ENCODE data around the gene SYT1. TPM values are rescaled to one million over a fixed set of nuclear protein-coding genes. Genes with fewer than 3 reads are reported as not detected.

The SYT1 gene
- total and polyA plus RNA-seq, 2 of the 4 experiments (the other 2 are of a cell fraction): 2.8 to 3.0 TPM

DNA sequence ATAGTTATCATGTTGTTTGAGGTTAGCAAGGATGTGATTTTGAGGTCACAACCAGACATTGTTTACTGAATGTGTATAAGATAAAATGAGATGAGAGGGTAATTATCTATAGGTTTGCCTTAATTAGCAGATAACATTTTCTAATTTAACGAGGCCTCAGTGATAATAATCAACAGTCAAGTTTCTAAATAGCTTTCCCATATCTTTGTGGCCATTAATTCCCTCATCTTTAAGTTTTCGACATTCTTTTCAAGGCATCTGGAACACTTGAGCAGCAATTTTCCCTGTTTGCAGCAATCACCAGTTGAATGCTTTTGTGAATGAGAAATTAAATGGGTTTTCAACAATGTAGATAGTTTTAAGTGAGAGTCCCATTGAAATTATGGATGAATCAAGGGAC lies 304.1 kb downstream of the SYT1 start:
- dilution Hi-C loops (cut with HindIII; ENCODE audit: low sequenced_read_pairs, unreplicated experiment): no loop called here
- CTCF ChIA-PET: no interaction called here
- Histone ChIP-seq H4K20me1 (ENCODE audit: insufficient read depth, low read length) (no peaks in the 10 kb centered on the region), H2BK5ac (ENCODE audit: low read depth, low read length, poor library complexity, severe bottlenecking) (no peak overlapping the region), H3K9me3 (ENCODE audit: control insufficient read depth, insufficient read depth, low read length) (no peaks in the 10 kb centered on the region; the same call in 1 of the 2 replicates), H2BK20ac (ENCODE audit: low read depth, low read length) (no peak overlapping the region), H2BK15ac (ENCODE audit: low read depth, low read length) (no peak overlapping the region), H4K5ac (ENCODE audit: low read depth, low read length) (no peak overlapping the region), H3K36me3 (ENCODE audit: control insufficient read depth, insufficient read depth, low read length) (no peaks in the 10 kb centered on the region), H3K27me3 (ENCODE audit: control insufficient read depth, insufficient read depth, low read length) (no peaks in the 10 kb centered on the region), H3K79me1 (ENCODE audit: low read depth in 1 of 2, low read length in 2 of 2) (no peaks in the 10 kb centered on the region), H3K4me1 (ENCODE audit: control insufficient read depth, insufficient read depth, low read length) (no peaks in the 10 kb centered on the region), H2AK5ac (ENCODE audit: low read depth, low read length) (no peak overlapping the region), H4K91ac (ENCODE audit: insufficient read depth, low read depth, low read length) (no peak overlapping the region), H3K14ac (replicated peaks; ENCODE audit: low read depth, low read length) (no peak overlapping the region), H3K9me1 (ENCODE audit: insufficient read depth, low read length) (no peaks in the 10 kb centered on the region), H3K27ac (ENCODE audit: insufficient read depth, low read length) (no peak overlapping the region), H3K4me2 (ENCODE audit: low read depth, low read length) (no peak overlapping the region), H3K18ac (ENCODE audit: low read depth, low read length) (no peak overlapping the region), H2AFZ (replicated peaks; ENCODE audit: low read length, poor library complexity) (no peak overlapping the region), H2BK120ac (ENCODE audit: low read depth, low read length) (no peak overlapping the region), H3K4me3 (ENCODE audit: insufficient read depth, low read depth, low read length) (no peak overlapping the region), H3K4ac (ENCODE audit: low read depth, low read length) (no peak overlapping the region), H3K9ac (ENCODE audit: low read depth, low read length) (no peak overlapping the region), H3K23ac (ENCODE audit: low read depth, low read length) (no peak overlapping the region), H3K56ac (ENCODE audit: extremely low read depth, insufficient read depth, low read length) (no peak overlapping the region), H4K8ac (ENCODE audit: low read depth in 2 of 2, low read length in 2 of 2) (no peak overlapping the region), H2AK9ac (replicated peaks; ENCODE audit: low read depth, low read length, poor library complexity) (no peak overlapping the region)
- DNase-seq (no peak), ATAC-seq (ENCODE audit: low read depth) (no peak)
- intact Hi-C loops (cut with micrococcal nuclease): no loop called here
- in situ Hi-C loops (cut with MboI; ENCODE audit: low sequenced_read_pairs): no loop called here
- no TSS peak for BruUV-seq (replicated peaks)
- POLR2A ChIA-PET (ENCODE audit: unreplicated experiment): no interaction called here
- TF ChIP-seq, protein P1, sequence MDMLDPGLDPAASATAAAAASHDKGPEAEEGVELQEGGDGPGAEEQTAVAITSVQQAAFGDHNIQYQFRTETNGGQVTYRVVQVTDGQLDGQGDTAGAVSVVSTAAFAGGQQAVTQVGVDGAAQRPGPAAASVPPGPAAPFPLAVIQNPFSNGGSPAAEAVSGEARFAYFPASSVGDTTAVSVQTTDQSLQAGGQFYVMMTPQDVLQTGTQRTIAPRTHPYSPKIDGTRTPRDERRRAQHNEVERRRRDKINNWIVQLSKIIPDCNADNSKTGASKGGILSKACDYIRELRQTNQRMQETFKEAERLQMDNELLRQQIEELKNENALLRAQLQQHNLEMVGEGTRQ (IDR thresholded peaks at IDR 0.05; ENCODE audit: low read depth, low read length): no peak
- no peak for TF ChIP-seq RAD21 (IDR thresholded peaks at IDR 0.05; ENCODE audit: low read length)
- no peak for TF ChIP-seq POLR2A (IDR thresholded peaks at IDR 0.05; ENCODE audit: low read depth, low read length)
- no CpG with 5 or more reads among the region's 2 CpGs for WGBS, 2 experiments (ENCODE audit: extremely low coverage in 2 of 2, insufficient read length in 1 of 2)
